A549 (cell line): Measurements from ENCODE around the gene MMP24OS. TPM values are rescaled to one million over a fixed set of nuclear protein-coding genes. Genes with fewer than 3 reads are reported as not detected.

ENCODE experiments used
- ATAC-seq, 2 experiments: fragments of 200-7000 bp in 1 of 2; fragments of >200 bp in 1 of 2; cut with Nextera tagmentation in 1 of 2; cut with Tn5 transposase in 1 of 2; 3 replicates each; pipeline versions ENCODE4 v1.8.0 to v1.9.1; 2018 to 2020; ENCODE audit warnings: mild to moderate bottlenecking in 1 of 2, moderate library complexity in 1 of 2
- CTCF ChIA-PET: fragments of 300-600 bp; sonication (Branson Sonifier 250); formaldehyde crosslinking; extraction: SDS; loops from one replicate; lab custom pipeline; 2021; ENCODE audit warnings: antibody characterized with exemption, inconsistent platforms; lab: Yijun Ruan, JAX
- POLR2A ChIA-PET: fragments of 350-600 bp; formaldehyde crosslinking; extraction: SDS; loops from one replicate; lab custom pipeline; 2021; ENCODE audit warnings: antibody characterized with exemption, inconsistent platforms; lab: Yijun Ruan, JAX
- DNase-seq, 2 experiments: peaks; one replicate each; pipeline versions ENCODE4 v3.0.0 to v3.0.0-alpha.2; 2011 to 2016; ENCODE audit warnings: low read depth in 1 of 2, low spot score in 1 of 2
- FAIRE-seq: peaks from 2 replicates; lab custom pipeline; 2011; peaks lifted over from hg19 to GRCh38; lab: Jason Lieb, UNC
- H3K27ac ChIP-seq, 2 experiments: fragments of >200 bp; sonication (Bioruptor Twin); formaldehyde crosslinking; 3 replicates each; pipeline ENCODE4 v1.5.1; 2016 to 2017
- H3K4me1 ChIP-seq: fragments of >200 bp; sonication (Bioruptor Twin); formaldehyde crosslinking; 3 replicates; pipeline ENCODE4 v1.6.1; 2016
- H3K4me2 ChIP-seq: fragments of >200 bp; sonication (Bioruptor Twin); formaldehyde crosslinking; 3 replicates; pipeline ENCODE4 v1.6.1; 2016
- H3K4me3 ChIP-seq: fragments of >200 bp; sonication (Bioruptor Twin); formaldehyde crosslinking; 3 replicates; pipeline ENCODE4 v1.5.1; 2016
- H3K9me3 ChIP-seq: fragments of >200 bp; sonication (Bioruptor Twin); formaldehyde crosslinking; 3 replicates; pipeline ENCODE4 v1.6.1; 2016
- BCL3 ChIP-seq: fragments of >200 bp; sonication (Bioruptor Twin); formaldehyde crosslinking; IDR thresholded peaks from 3 replicates; pipeline ENCODE4 v1.6.1; 2016
- CEBPB ChIP-seq, 2 experiments: fragments of >200 bp in 1 of 2; sonication (Bioruptor Twin) in 1 of 2; formaldehyde crosslinking in 1 of 2; IDR thresholded peaks; 2 replicates each; pipeline ENCODE4 v1.6.1; 2012 to 2016
- CHD4 ChIP-seq: fragments of 200-600 bp; sonication (generic); IDR thresholded peaks from 2 replicates; pipeline ENCODE4 v1.6.1; 2016; ENCODE audit warnings: antibody characterized with exemption, mild to moderate bottlenecking, borderline replicate concordance
- EHF ChIP-seq: fragments of 250-450 bp; sonication (Bioruptor Pico); IDR thresholded peaks from 2 replicates; pipeline ENCODE4 v1.5.0; 2020; ENCODE audit warnings: mild to moderate bottlenecking
- EP300 ChIP-seq, 2 experiments: fragments of >200 bp; sonication (Bioruptor Twin); formaldehyde crosslinking; IDR thresholded peaks; 2 replicates in 1 of 2; 3 replicates in 1 of 2; pipeline ENCODE4 v1.6.1; 2016 to 2017
- GATA3 ChIP-seq: IDR thresholded peaks from 2 replicates; pipeline ENCODE4 v1.6.1; 2012; ENCODE audit warnings: borderline replicate concordance
- JUN ChIP-seq, 2 experiments: fragments of >200 bp; sonication (Bioruptor Twin); formaldehyde crosslinking; IDR thresholded peaks; 2 replicates in 1 of 2; 3 replicates in 1 of 2; pipeline ENCODE4 v1.6.1; 2016 to 2017
- JUNB ChIP-seq: fragments of >200 bp; sonication (Bioruptor Twin); formaldehyde crosslinking; IDR thresholded peaks from 2 replicates; pipeline ENCODE4 v1.6.1; 2016
- KDM5A ChIP-seq: fragments of 200-600 bp; sonication (generic); IDR thresholded peaks from 2 replicates; pipeline ENCODE4 v1.6.1; 2016; ENCODE audit warnings: antibody characterized with exemption, mild to moderate bottlenecking
- MAX ChIP-seq: IDR thresholded peaks from 2 replicates; pipeline ENCODE4 v1.6.1; 2012
- MAZ ChIP-seq: fragments of 150-350 bp; IDR thresholded peaks from 2 replicates; pipeline ENCODE4 v1.6.1; 2014; ENCODE audit warnings: antibody characterized with exemption, low read depth, low read length, borderline replicate concordance
- MYC ChIP-seq: IDR thresholded peaks from 2 replicates; pipeline ENCODE4 v1.6.1; 2012; ENCODE audit warnings: mild to moderate bottlenecking, inconsistent platforms, low read length, improper control_type of control experiment, borderline replicate concordance
- NFE2L2 ChIP-seq: fragments of 150-350 bp; conservative IDR thresholded peaks from 2 replicates; pipeline ENCODE4 v1.6.1; 2014; ENCODE audit warnings: low read length
- NPAS2 ChIP-seq: fragments of 250-450 bp; sonication (Bioruptor Pico); IDR thresholded peaks from 2 replicates; pipeline ENCODE4 v1.8.0; 2022; ENCODE audit warnings: mild to moderate bottlenecking, moderate library complexity, borderline replicate concordance
- PHF8 ChIP-seq: fragments of 200-600 bp; sonication (generic); IDR thresholded peaks from 2 replicates; pipeline ENCODE4 v1.6.1; 2016; ENCODE audit warnings: low read depth, mild to moderate bottlenecking, antibody characterized with exemption, moderate library complexity, borderline replicate concordance
- POLR2A ChIP-seq: IDR thresholded peaks from 2 replicates; pipeline ENCODE4 v1.6.1; 2012; ENCODE audit warnings: mild to moderate bottlenecking, low read length
- RARB ChIP-seq: fragments of 250-450 bp; sonication (Bioruptor Pico); IDR thresholded peaks from 2 replicates; pipeline ENCODE4 v1.8.0; 2021; ENCODE audit warnings: mild to moderate bottlenecking, moderate library complexity
- RCOR1 ChIP-seq: fragments of 150-350 bp; IDR thresholded peaks from 2 replicates; pipeline ENCODE4 v1.6.1; 2014; ENCODE audit warnings: antibody characterized with exemption, low read length, low read depth
- REST ChIP-seq: fragments of 200-600 bp; sonication (generic); IDR thresholded peaks from 2 replicates; pipeline ENCODE4 v1.6.1; 2016; ENCODE audit warnings: antibody characterized with exemption, mild to moderate bottlenecking, moderate library complexity
- SMC3 ChIP-seq: fragments of >200 bp; sonication (Bioruptor Twin); formaldehyde crosslinking; IDR thresholded peaks from 3 replicates; pipeline ENCODE4 v1.6.1; 2018; ENCODE audit warnings: inconsistent platforms
- USF2 ChIP-seq: fragments of 450-650 bp; IDR thresholded peaks from 2 replicates; pipeline ENCODE4 v1.6.1; 2014; ENCODE audit warnings: antibody characterized with exemption
- WGBS: methylation state at CpG from one replicate; pipeline ENCODE4 v1.1.6; 2017; ENCODE audit errors: missing lambda C conversion rate; 5-methylcytosine and 5-hydroxymethylcytosine counted together
- polyA plus RNA-seq, 4 experiments: library from polyadenylated mRNA; depleted of rRNA in 3 of 4; stranded (reverse); fragments of >200 nt; fragmentation: RNase III in 1 of 4; extraction: RNeasy Plus Mini Kit Qiagen cat#74134 plus additional on column Dnase treatment in 1 of 4; gene quantifications; 2 replicates in 3 of 4; 3 replicates in 1 of 4; pipeline ENCODE4 v1.2.3, GENCODE V29; 2011 to 2017

MMP24OS gene
- polyA plus RNA-seq, 2 of the 4 experiments (the other 2 are of a cell fraction), result 13.6 to 40.5 TPM

- peak; percentile 90 to 91 for DNase-seq
- 1% methylated on average over 32 of the region's 61 CpGs for WGBS
- CTCF ChIA-PET, result interaction anchor here (0.6 to 6.7 kb wide), 6 partner anchors 9 to 410 kb away, joined by 3 to 39 read pairs (median 4); no protein-coding TSS in a partner anchor
- ATAC-seq, result peak; percentile 91 to 93
- H3K4me3 ChIP-seq, result peak within 1 kb of the TSS; percentile 91
- peak within 1 kb of the TSS; percentile 80 for H3K4me2 ChIP-seq
- TF ChIP-seq POLR2A, result peak; percentile 53
- TF ChIP-seq EHF, result peak; percentile 29; the same call in 1 of the 2 replicates
- TF ChIP-seq USF2, result no peak
- TF ChIP-seq JUNB, result no peak
- TF ChIP-seq BCL3, result peak; percentile 83; the same call in 2 of the 3 replicates
- TF ChIP-seq JUN (IDR thresholded peaks at IDR 0.05), result peak; percentile 89 to 90
- TF ChIP-seq MYC, result peak; percentile 75; the same call in 1 of the 2 replicates
- TF ChIP-seq PHF8, result peak; percentile 91
- peak; percentile 19; the same call in 1 of the 2 replicates for TF ChIP-seq MAZ
- no peak for TF ChIP-seq NFE2L2
- TF ChIP-seq SMC3, result 0 out of 3 replicates have a peak, but pooled peaks have one; percentile 14
- TF ChIP-seq EP300 (IDR thresholded peaks at IDR 0.05), result no peak
- 0 out of 2 replicates have a peak, but pooled peaks have one; percentile 14 for TF ChIP-seq KDM5A
- TF ChIP-seq MAX, result peak; percentile 92
- POLR2A ChIA-PET, result interaction anchor here (0.5 to 2.1 kb wide), 16 partner anchors 8 to 728 kb away, joined by 3 to 11 read pairs (median 4); partner anchors contain the start of genes CEP250 and UQCC1
- H3K4me1 ChIP-seq, result peaks cover 27% of the 10 kb centered on the region
- peak within 1 kb of the TSS; percentile 82 to 98 for H3K27ac ChIP-seq
- FAIRE-seq, result no peak
- no peaks in the 10 kb centered on the region for H3K9me3 ChIP-seq
Measured at GRCh38 chr20:35284267-35284991, 6.5 kb upstream of the MMP24OS start, which contains the start of gene EIF6. TSS of gene EIF6 (minus strand) at chr20:35284772. CDS start at chr20:35284487, 285 bp downstream.

GRCh38 chr20:35283441-35284266 lies 5.7 kb upstream of the MMP24OS start:
- WGBS, result 17% methylated on average over 20 of the region's 24 CpGs
- ATAC-seq (no peak), DNase-seq (no peak), FAIRE-seq (no peak)
- no peaks in the 10 kb centered on the region for H3K9me3 ChIP-seq
- H3K4me2 ChIP-seq, result peak overlapping the region; percentile 80
- H3K4me1 ChIP-seq, result peaks cover 27% of the 10 kb centered on the region
- ChIA-PET POLR2A (interaction anchor here (1.0 to 2.1 kb wide), 8 partner anchors 8 to 172 kb away, joined by 3 to 11 read pairs (median 6); partner anchors contain the start of genes CEP250 and UQCC1), CTCF (interaction anchor here (0.6 to 6.7 kb wide), 8 partner anchors 10 to 159 kb away, joined by 3 to 39 read pairs (median 3); no protein-coding TSS in a partner anchor)
- H3K4me3 ChIP-seq, result peak overlapping the region; percentile 91
- no peak for TF ChIP-seq RCOR1
- no peak for TF ChIP-seq NFE2L2
- TF ChIP-seq USF2, result no peak
- TF ChIP-seq MAZ, result no peak
- H3K27ac ChIP-seq, result peak overlapping the region; percentile 82 to 98

GRCh38 chr20:35281506-35282101 lies 3.7 kb upstream of the MMP24OS start:
- ChIA-PET CTCF (interaction anchor here (0.6 to 6.7 kb wide), 8 partner anchors 12 to 253 kb away, joined by 3 to 39 read pairs (median 4); no protein-coding TSS in a partner anchor), POLR2A (interaction anchor here (0.6 kb wide), 1 partner anchor 26 kb away, joined by 3 read pairs; no protein-coding TSS in a partner anchor)
- Histone ChIP-seq H3K4me3 (no peak overlapping the region), H3K27ac (no peak overlapping the region), H3K9me3 (no peaks in the 10 kb centered on the region), H3K4me2 (no peak overlapping the region), H3K4me1 (peaks cover 35% of the 10 kb centered on the region)
- WGBS, result 96% methylated on average over 10 of the region's 10 CpGs
- DNase-seq, result no peak
- FAIRE-seq, result no peak
- no peak for ATAC-seq
- TF ChIP-seq RCOR1, result no peak
- TF ChIP-seq CEBPB (IDR thresholded peaks at IDR 0.05), result no peak
- TF ChIP-seq GATA3, result no peak
- TF ChIP-seq POLR2A, result no peak
- no peak for TF ChIP-seq CHD4
- no peak for TF ChIP-seq REST
- TF ChIP-seq NPAS2 (CRISPR knock-in tag), result no peak
- TF ChIP-seq KDM5A, result no peak
- no peak for TF ChIP-seq RARB
- TF ChIP-seq JUN (IDR thresholded peaks at IDR 0.05), result no peak
